Lower leg skin (tissue), 3 donors: Measurements from ENCODE around the gene NAPA.

ENCODE experiments used
- CTCF ChIP-seq, 3 donors: fragments of 450-650 bp; IDR thresholded peaks; one replicate each; pipeline ENCODE4 v1.5.1; 2016; ENCODE audit warnings: antibody characterized with exemption in 3 of 3, mild to moderate bottlenecking in 3 of 3, moderate library complexity in 2 of 3
- POLR2A ChIP-seq, 2 donors: fragments of 450-650 bp; IDR thresholded peaks; one replicate each; pipeline ENCODE4 v1.6.1; 2016 to 2017; ENCODE audit warnings: antibody characterized with exemption in 2 of 2, mild to moderate bottlenecking in 1 of 2, moderate library complexity in 1 of 2

- no peak for TF ChIP-seq CTCF (IDR thresholded peaks at IDR 0.05)
- no peak for TF ChIP-seq POLR2A (IDR thresholded peaks at IDR 0.05)
Measured at GRCh38 chr19:47499371-47499770, 15.5 kb downstream of the NAPA start.
